Ovary (tissue), 9 donors: ENCODE results near the gene TRIP6. TPM values are rescaled to one million over a fixed set of nuclear protein-coding genes. Genes with fewer than 3 reads are reported as not detected.

Experiments
- DNase-seq, 5 donors: peaks; one replicate each; pipeline ENCODE4 v3.0.0-alpha.2; 2019 to 2020
- H3K27ac ChIP-seq, 2 donors: fragments of 200-600 bp; one replicate each; pipeline versions ENCODE4 v1.5.1 to v1.8.0; 2019 to 2022
- H3K27me3 ChIP-seq: fragments of 200-600 bp; one replicate; pipeline ENCODE4 v1.8.0; 2022
- H3K36me3 ChIP-seq: fragments of 200-600 bp; sonication (generic); one replicate; pipeline ENCODE4 v1.5.1; 2019
- H3K4me1 ChIP-seq: one replicate; pipeline ENCODE4 v1.8.1; 2013; ENCODE audit warnings: mild to moderate bottlenecking, moderate library complexity; ENCODE audit not compliant: insufficient read depth
- H3K4me3 ChIP-seq: fragments of 200-600 bp; sonication (generic); one replicate; pipeline ENCODE4 v1.5.1; 2017
- H3K9me3 ChIP-seq, 2 donors: fragments of 200-600 bp in 1 of 2; sonication (generic) in 1 of 2; one replicate each; pipeline versions ENCODE4 v1.5.1 to v1.8.1; 2013 to 2019; ENCODE audit warnings: mild to moderate bottlenecking in 1 of 2, moderate library complexity in 1 of 2
- CTCF ChIP-seq, 3 donors: fragments of 450-650 bp in 2 of 3; fragments of 200-600 bp in 1 of 3; IDR thresholded peaks; one replicate each; pipeline versions ENCODE4 v1.5.1 to v1.8.0; 2016 to 2022; ENCODE audit warnings: antibody characterized with exemption in 3 of 3, mild to moderate bottlenecking in 1 of 3
- EP300 ChIP-seq: sonication (generic); formaldehyde crosslinking; IDR thresholded peaks from one replicate; pipeline ENCODE4 v1.6.1; 2017; ENCODE audit warnings: antibody characterized with exemption
- POLR2A ChIP-seq: fragments of 450-650 bp; IDR thresholded peaks from one replicate; pipeline ENCODE4 v1.6.1; 2017; ENCODE audit warnings: antibody characterized with exemption, mild to moderate bottlenecking, moderate library complexity
- WGBS, 3 donors: extraction: QIAGEN DNeasy Blood & Tissue Kit in 1 of 3; methylation state at CpG; one replicate each; pipeline versions ENCODE4 v1.1.5 to v1.1.7; 2013 to 2017; 5-methylcytosine and 5-hydroxymethylcytosine counted together
- intact Hi-C, 4 donors: fragments of 100-400 bp; cut with DNase I; formaldehyde crosslinking; loops; one replicate each; pipeline versions ENCODE4 v1.11.0 to v1.15.1; 2022 to 2023
- polyA plus RNA-seq, 2 donors: library from polyadenylated mRNA; stranded (reverse); fragments of 200-250 nt in 1 of 2; fragments of 350-450 nt in 1 of 2; fragmentation: Illumina TruSeq in 1 of 2; extraction: RNeasy Lipid Tissue Mini Kit (QIAGEN cat#74804) in 1 of 2; gene quantifications; one replicate each; pipeline ENCODE4 v1.2.3, GENCODE V29; 2013 to 2014
- total RNA-seq, 7 donors: library from RNA; depleted of rRNA in 2 of 7; stranded (reverse); fragments of >200 nt in 2 of 7; fragmentation: NEBNext Ultra II Directional in 3 of 7; extraction: Animal tissue kit (Norgen Biotek cat#: 25700) in 3 of 7; gene quantifications; one replicate each; pipeline versions ENCODE4 v1.1.0 to v1.2.4, GENCODE V29; 2016 to 2023
- donor health status: DM: no; HTN: no; CAD: no; lungs with moderate emphysema.
- donor health status: DM: no; HTN: no; CAD: no.
- donor health status: Bipolar disorder and iron deficiency.
- donor health status: DM: yes; HTN: yes; CAD: no.
- donor health status: DM: no; HTN: no; CAD: no.
- donor health status: DM: yes; HTN: yes; CAD: no.

Gene TRIP6
- total and polyA plus RNA-seq, 9 donors, result 17.3 to 98.8 (median 72.5) TPM

GRCh38 chr7:100888988-100889750 is 22.0 kb downstream of the TRIP6 start, which contains the start of gene UFSP1:
Gene UFSP1, minus strand, starts transcription at chr7:100889715. Its CDS starts 444 bp downstream, at chr7:100889271.
- intact Hi-C loops, result no loop called here
- WGBS, 3 donors, result 1 to 2% (median 1%) methylated on average over 60 to 73 of the region's 73 CpGs

GRCh38 chr7:100890653-100891567 is 23.7 kb downstream of the TRIP6 start:
- Histone ChIP-seq H3K36me3 (no peaks in the 10 kb centered on the region), H3K4me1 (peaks cover 4% of the 10 kb centered on the region), H3K9me3 (no peaks in the 10 kb centered on the region), H3K27ac (peak overlapping the region; percentile 18 to 67), H3K4me3 (peak overlapping the region; percentile 64), H3K27me3 (no peaks in the 10 kb centered on the region)
- intact Hi-C loops, result loop anchor here in 2 of 4 donors (10.0 kb wide), 4 partner anchors 244 to 404 kb away; partner anchors contain the start of gene VGF (in 1 of the 2)
- peak; percentile 41 to 67 (median 48) for DNase-seq
- WGBS, 3 donors, result 11 to 14% (median 13%) methylated on average over 34 to 43 of the region's 43 CpGs
- TF ChIP-seq CTCF (IDR thresholded peaks at IDR 0.05) (no peak), POLR2A (no peak), EP300 (no peak)

More at GRCh38 chr7:100888988-100889750, 22.0 kb downstream of the TRIP6 start, which contains the start of gene UFSP1:
- H3K4me1 ChIP-seq, result peaks cover 4% of the 10 kb centered on the region
- H3K36me3 ChIP-seq, result no peaks in the 10 kb centered on the region
- TF ChIP-seq POLR2A (no peak), EP300 (no peak), CTCF (IDR thresholded peaks at IDR 0.05) (peak in 1 of 3 donors; percentile 14)
- peak in 1 of 5 donors; percentile 56 for DNase-seq
- H3K9me3 ChIP-seq, result no peaks in the 10 kb centered on the region
- H3K4me3 ChIP-seq, result peak within 1 kb of the TSS; percentile 64
- H3K27ac ChIP-seq, result peak within 1 kb of the TSS; percentile 38 to 67
- no peaks in the 10 kb centered on the region for H3K27me3 ChIP-seq

- Histone ChIP-seq H3K4me3 (no peak overlapping the region), H3K27me3 (no peaks in the 10 kb centered on the region), H3K36me3 (no peaks in the 10 kb centered on the region), H3K4me1 (peaks cover 7% of the 10 kb centered on the region), H3K27ac (no peak overlapping the region), H3K9me3 (no peaks in the 10 kb centered on the region)
- DNase-seq, result no peak
- WGBS, 3 donors, result 70 to 76% (median 76%) methylated on average over 8 of the region's 8 CpGs
- TF ChIP-seq POLR2A (no peak), CTCF (IDR thresholded peaks at IDR 0.05) (no peak), EP300 (no peak)
- intact Hi-C loops, result loop anchor here in 2 of 4 donors (10.0 kb wide), 4 partner anchors 243 to 403 kb away; partner anchors contain the start of gene VGF (in 1 of the 2)
These were observed 24.5 kb downstream of the TRIP6 start for GRCh38 chr7:100891568-100892247.
